ENCODE data around the gene AMOTL2.

AMOTL2 gene

GRCh38 chr3:134350861-134351311, 23.4 kb downstream of the AMOTL2 start:
- Mint-ChIP-seq H3K27me3 (no peaks in the 10 kb centered on the region), H3K36me3 (ENCODE audit: insufficient read depth) (no peaks in the 10 kb centered on the region), H3K4me3 (no peak overlapping the region), H3K27ac (ENCODE audit: low read depth) (no peak overlapping the region), H3K9me3 (no peaks in the 10 kb centered on the region), H3K4me1 (no peaks in the 10 kb centered on the region)
- ATAC-seq (replicated peaks; ENCODE audit: extremely low read depth, poor library complexity, severe bottlenecking) = no peak
- no peak for DNase-seq (ENCODE audit: low spot score in 2 of 2)

DNA sequence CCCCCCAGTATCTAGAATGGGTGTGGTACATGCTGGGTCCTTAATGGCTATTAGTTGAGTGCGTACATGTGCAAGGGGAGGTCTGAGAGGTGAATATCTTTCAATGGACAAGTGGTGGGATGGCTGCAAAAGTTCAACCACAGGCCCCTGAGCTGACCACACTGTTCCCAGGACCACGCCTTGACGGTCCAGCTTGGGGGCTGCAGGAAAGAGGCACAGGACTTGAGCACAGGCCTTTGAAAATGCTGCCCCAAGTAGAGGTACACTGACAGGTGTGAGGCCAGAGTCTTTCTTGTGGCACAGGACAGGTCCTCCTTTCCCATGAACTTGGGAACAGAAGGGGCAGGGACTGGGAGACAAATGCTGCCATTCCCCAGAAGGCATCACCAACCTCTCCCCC, 24.0 kb downstream of the AMOTL2 start:
- no peak for DNase-seq (ENCODE audit: low spot score in 2 of 2)

DNA sequence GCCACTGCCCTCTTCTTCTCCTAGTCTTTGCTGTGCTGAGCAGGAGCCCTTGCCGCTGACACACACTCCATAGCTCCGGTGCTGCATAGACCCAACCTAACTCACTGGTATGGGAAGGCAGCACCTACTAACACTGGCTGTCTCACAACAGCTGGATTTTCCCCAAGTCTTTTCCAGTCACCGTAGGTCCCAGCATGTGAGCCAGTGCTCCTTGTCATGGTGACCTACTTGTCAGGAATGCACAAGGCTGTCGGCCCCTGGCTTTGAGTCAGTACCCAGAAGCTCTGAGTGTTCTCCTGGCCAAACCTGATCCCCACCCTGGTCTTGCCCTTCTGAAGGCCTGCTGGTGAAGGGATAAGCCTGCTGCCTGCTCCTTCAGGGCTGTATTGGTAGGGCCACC, 25.7 kb downstream of the AMOTL2 start:
- no peaks in the 10 kb centered on the region for H3K27me3 Mint-ChIP-seq
- no peak for ATAC-seq (replicated peaks; ENCODE audit: extremely low read depth, poor library complexity, severe bottlenecking)
- H3K4me3 Mint-ChIP-seq = no peak overlapping the region
- peaks cover under 1% of the 10 kb centered on the region for H3K36me3 Mint-ChIP-seq (ENCODE audit: insufficient read depth)
- no peaks in the 10 kb centered on the region for H3K4me1 Mint-ChIP-seq
- no peak for DNase-seq (ENCODE audit: low spot score in 2 of 2)
- H3K9me3 Mint-ChIP-seq = no peaks in the 10 kb centered on the region
- no peak overlapping the region for H3K27ac Mint-ChIP-seq (ENCODE audit: low read depth)

More for the DNA sequence above, 24.0 kb downstream of the AMOTL2 start:
- Mint-ChIP-seq H3K27me3 (no peaks in the 10 kb centered on the region), H3K27ac (ENCODE audit: low read depth) (no peak overlapping the region), H3K4me1 (no peaks in the 10 kb centered on the region), H3K4me3 (no peak overlapping the region), H3K9me3 (no peaks in the 10 kb centered on the region), H3K36me3 (ENCODE audit: insufficient read depth) (no peaks in the 10 kb centered on the region)
- ATAC-seq (replicated peaks; ENCODE audit: extremely low read depth, poor library complexity, severe bottlenecking) = no peak

GRCh38 chr3:134347551-134347950, 26.7 kb downstream of the AMOTL2 start:
- Mint-ChIP-seq H3K9me3 (no peaks in the 10 kb centered on the region), H3K27me3 (no peaks in the 10 kb centered on the region), H3K36me3 (ENCODE audit: insufficient read depth) (peaks cover 1% of the 10 kb centered on the region), H3K4me1 (no peaks in the 10 kb centered on the region), H3K4me3 (no peak overlapping the region), H3K27ac (ENCODE audit: low read depth) (no peak overlapping the region)
- DNase-seq (ENCODE audit: low spot score in 2 of 2) (no peak), ATAC-seq (replicated peaks; ENCODE audit: extremely low read depth, poor library complexity, severe bottlenecking) (no peak)

- no peak overlapping the region for H3K27ac Mint-ChIP-seq (ENCODE audit: low read depth)
- no peak for DNase-seq (ENCODE audit: low spot score in 2 of 2)
- no peaks in the 10 kb centered on the region for H3K4me1 Mint-ChIP-seq
- peaks cover 1% of the 10 kb centered on the region for H3K36me3 Mint-ChIP-seq (ENCODE audit: insufficient read depth)
- no peak for ATAC-seq (replicated peaks; ENCODE audit: extremely low read depth, poor library complexity, severe bottlenecking)
- H3K27me3 Mint-ChIP-seq = no peaks in the 10 kb centered on the region
- H3K9me3 Mint-ChIP-seq = no peaks in the 10 kb centered on the region
- no peak overlapping the region for H3K4me3 Mint-ChIP-seq
Observed at GRCh38 chr3:134346744-134347143, 27.5 kb downstream of the AMOTL2 start.

- no peaks in the 10 kb centered on the region for H3K27me3 Mint-ChIP-seq
- no peaks in the 10 kb centered on the region for H3K4me1 Mint-ChIP-seq
- no peak for DNase-seq (ENCODE audit: low spot score in 2 of 2)
- H3K4me3 Mint-ChIP-seq = no peak overlapping the region
- H3K27ac Mint-ChIP-seq (ENCODE audit: low read depth) = no peak overlapping the region
- peaks cover 1% of the 10 kb centered on the region for H3K36me3 Mint-ChIP-seq (ENCODE audit: insufficient read depth)
- no peak for ATAC-seq (replicated peaks; ENCODE audit: extremely low read depth, poor library complexity, severe bottlenecking)
- no peaks in the 10 kb centered on the region for H3K9me3 Mint-ChIP-seq
Observed at GRCh38 chr3:134345202-134345601, 29.0 kb downstream of the AMOTL2 start.

DNA sequence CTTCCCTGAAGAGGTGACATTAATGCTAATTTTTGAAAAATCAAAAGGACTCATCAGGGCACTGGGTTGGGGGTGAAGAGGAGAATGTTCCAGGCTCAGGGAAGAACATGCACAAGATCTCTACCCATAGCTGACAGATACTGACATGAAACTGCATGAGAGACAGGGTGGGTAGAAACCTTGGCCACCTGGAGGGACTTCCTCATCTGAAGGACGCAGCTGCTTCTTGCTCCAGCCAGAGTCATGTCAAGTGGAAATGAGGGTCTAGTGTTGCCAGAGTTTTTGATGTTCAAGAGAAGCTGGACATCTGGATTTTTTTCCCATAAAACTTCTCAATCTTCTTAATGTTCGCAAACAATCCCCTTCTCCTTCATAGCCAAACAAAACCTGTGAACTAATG, 29.7 kb downstream of the AMOTL2 start:
- Mint-ChIP-seq H3K4me3 (no peak overlapping the region), H3K4me1 (no peaks in the 10 kb centered on the region), H3K27me3 (no peaks in the 10 kb centered on the region), H3K9me3 (no peaks in the 10 kb centered on the region), H3K27ac (ENCODE audit: low read depth) (no peak overlapping the region), H3K36me3 (ENCODE audit: insufficient read depth) (peaks cover 1% of the 10 kb centered on the region)
- ATAC-seq (replicated peaks; ENCODE audit: extremely low read depth, poor library complexity, severe bottlenecking) = no peak
- DNase-seq (ENCODE audit: low spot score in 2 of 2) = no peak

GRCh38 chr3:134342259-134342658, 32.0 kb downstream of the AMOTL2 start:
- H3K27me3 Mint-ChIP-seq = no peaks in the 10 kb centered on the region
- no peak for ATAC-seq (replicated peaks; ENCODE audit: extremely low read depth, poor library complexity, severe bottlenecking)

DNA sequence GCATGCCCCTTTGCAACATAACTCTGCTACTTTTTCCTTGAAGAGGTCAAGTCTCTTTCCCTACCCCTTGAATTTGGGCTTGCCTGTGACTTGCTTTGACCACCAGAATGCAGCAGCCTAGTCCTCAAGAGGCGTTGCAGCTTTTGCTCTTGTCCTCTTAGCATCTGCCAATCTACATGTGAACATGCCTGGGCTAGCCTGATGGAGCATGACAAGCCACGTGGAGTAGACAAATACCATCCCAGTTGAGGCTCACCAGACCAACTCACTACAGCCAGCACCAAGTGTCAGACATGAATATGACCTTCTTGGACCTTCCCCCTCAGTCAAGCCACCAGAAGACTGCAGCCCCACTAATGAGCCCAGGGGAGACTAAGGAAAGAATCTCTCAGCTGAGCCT, 32.9 kb downstream of the AMOTL2 start:
- DNase-seq (ENCODE audit: low spot score in 2 of 2) (no peak), ATAC-seq (replicated peaks; ENCODE audit: extremely low read depth, poor library complexity, severe bottlenecking) (no peak)

More at GRCh38 chr3:134342259-134342658, 32.0 kb downstream of the AMOTL2 start:
- H3K9me3 Mint-ChIP-seq = no peaks in the 10 kb centered on the region
- H3K4me1 Mint-ChIP-seq = no peaks in the 10 kb centered on the region
- DNase-seq (ENCODE audit: low spot score in 2 of 2) = no peak
- no peak overlapping the region for H3K27ac Mint-ChIP-seq (ENCODE audit: low read depth)
- H3K4me3 Mint-ChIP-seq = no peak overlapping the region
- peaks cover 1% of the 10 kb centered on the region for H3K36me3 Mint-ChIP-seq (ENCODE audit: insufficient read depth)

GRCh38 chr3:134340982-134341365, 33.3 kb downstream of the AMOTL2 start:
- Mint-ChIP-seq H3K36me3 (ENCODE audit: insufficient read depth) (peaks cover 1% of the 10 kb centered on the region), H3K27me3 (no peaks in the 10 kb centered on the region), H3K4me1 (no peaks in the 10 kb centered on the region), H3K4me3 (no peak overlapping the region), H3K27ac (ENCODE audit: low read depth) (no peak overlapping the region), H3K9me3 (no peaks in the 10 kb centered on the region)
- DNase-seq (ENCODE audit: low spot score in 2 of 2) = no peak
- ATAC-seq (replicated peaks; ENCODE audit: extremely low read depth, poor library complexity, severe bottlenecking) = no peak

More for the DNA sequence above, 32.9 kb downstream of the AMOTL2 start:
- no peaks in the 10 kb centered on the region for H3K27me3 Mint-ChIP-seq
- no peaks in the 10 kb centered on the region for H3K4me1 Mint-ChIP-seq
- H3K4me3 Mint-ChIP-seq = no peak overlapping the region
- H3K36me3 Mint-ChIP-seq (ENCODE audit: insufficient read depth) = peaks cover 1% of the 10 kb centered on the region
- H3K9me3 Mint-ChIP-seq = no peaks in the 10 kb centered on the region
- H3K27ac Mint-ChIP-seq (ENCODE audit: low read depth) = no peak overlapping the region

- DNase-seq (ENCODE audit: low spot score in 2 of 2) = no peak
- no peak for ATAC-seq (replicated peaks; ENCODE audit: extremely low read depth, poor library complexity, severe bottlenecking)
- peaks cover 1% of the 10 kb centered on the region for H3K36me3 Mint-ChIP-seq (ENCODE audit: insufficient read depth)
- H3K9me3 Mint-ChIP-seq = no peaks in the 10 kb centered on the region
- no peak overlapping the region for H3K4me3 Mint-ChIP-seq
- H3K4me1 Mint-ChIP-seq = no peaks in the 10 kb centered on the region
- no peak overlapping the region for H3K27ac Mint-ChIP-seq (ENCODE audit: low read depth)
- no peaks in the 10 kb centered on the region for H3K27me3 Mint-ChIP-seq
Observed at GRCh38 chr3:134340362-134340981, 33.8 kb downstream of the AMOTL2 start.

DNA sequence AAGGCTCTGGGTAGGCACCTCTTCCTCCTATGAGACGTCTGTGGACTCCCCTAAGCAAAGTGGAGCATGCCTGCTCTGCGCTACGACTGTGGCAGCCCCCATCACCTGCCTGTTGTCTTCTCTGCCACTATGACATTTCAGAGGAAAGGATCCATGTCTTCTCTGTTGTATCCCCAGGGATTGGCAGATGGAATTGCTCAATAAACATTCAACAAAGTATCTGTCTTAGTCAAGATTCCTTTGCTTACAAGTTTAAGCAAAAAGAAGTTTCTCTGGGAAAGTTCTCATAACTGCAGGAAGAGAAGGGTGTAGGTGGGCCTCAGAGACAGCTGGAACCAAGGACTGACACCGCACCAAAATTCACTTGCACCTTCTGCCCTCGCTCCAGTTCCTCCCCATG, 34.3 kb downstream of the AMOTL2 start:
- H3K27me3 Mint-ChIP-seq = no peaks in the 10 kb centered on the region
- no peaks in the 10 kb centered on the region for H3K9me3 Mint-ChIP-seq
- H3K27ac Mint-ChIP-seq (ENCODE audit: low read depth) = no peak overlapping the region
- ATAC-seq (replicated peaks; ENCODE audit: extremely low read depth, poor library complexity, severe bottlenecking) (no peak), DNase-seq (ENCODE audit: low spot score in 2 of 2) (no peak)
- H3K4me3 Mint-ChIP-seq = no peak overlapping the region
- H3K4me1 Mint-ChIP-seq = no peaks in the 10 kb centered on the region
- H3K36me3 Mint-ChIP-seq (ENCODE audit: insufficient read depth) = peaks cover 1% of the 10 kb centered on the region

DNA sequence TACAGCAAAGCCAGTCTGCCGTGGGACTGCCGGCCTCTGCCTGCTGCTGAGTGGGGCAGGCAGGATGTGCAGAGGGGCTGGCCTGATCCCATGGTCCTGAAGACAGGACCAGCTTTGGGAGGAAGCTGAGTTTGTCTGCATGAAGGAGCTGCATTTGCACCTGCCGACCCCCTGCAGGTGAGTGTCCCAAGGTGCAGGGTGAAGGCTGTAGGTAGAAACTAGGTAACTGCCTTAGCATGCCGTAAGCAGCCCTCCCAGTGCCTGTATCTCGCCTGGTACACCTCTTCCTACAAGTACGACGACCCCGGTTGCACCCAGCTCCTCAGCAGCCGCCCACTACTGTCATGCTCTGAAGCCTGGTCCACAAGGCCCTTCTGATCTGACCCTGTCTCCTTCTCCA, 34.9 kb downstream of the AMOTL2 start:
- H3K36me3 Mint-ChIP-seq (ENCODE audit: insufficient read depth) = peaks cover 1% of the 10 kb centered on the region
- H3K9me3 Mint-ChIP-seq = no peaks in the 10 kb centered on the region
- H3K4me3 Mint-ChIP-seq = no peak overlapping the region
- H3K27me3 Mint-ChIP-seq = no peaks in the 10 kb centered on the region
- no peaks in the 10 kb centered on the region for H3K4me1 Mint-ChIP-seq
- no peak for DNase-seq (ENCODE audit: low spot score in 2 of 2)
- ATAC-seq (replicated peaks; ENCODE audit: extremely low read depth, poor library complexity, severe bottlenecking) = no peak
- no peak overlapping the region for H3K27ac Mint-ChIP-seq (ENCODE audit: low read depth)
